Hepatocyte (in vitro differentiated cells): ENCODE data around the gene CYP2J2.

Source experiments
- EZH2 ChIP-seq: fragments of 200-600 bp; sonication (generic); IDR thresholded peaks from 2 replicates; pipeline ENCODE4 v1.6.1; 2016; ENCODE audit warnings: antibody characterized with exemption, mild to moderate bottlenecking, borderline replicate concordance
- EZH2phosphoT487 ChIP-seq: fragments of 200-600 bp; sonication (generic); IDR thresholded peaks from one replicate; pipeline ENCODE4 v1.6.1; 2018; ENCODE audit warnings: antibody characterized with exemption, mild to moderate bottlenecking, low read depth, moderate library complexity; ENCODE audit not compliant: unreplicated experiment, severe bottlenecking
- TF ChIP-seq, protein P1 (sequence below): fragments of 200-600 bp; sonication (generic); IDR thresholded peaks from 2 replicates; pipeline ENCODE4 v1.5.1; 2016; ENCODE audit warnings: antibody characterized with exemption, mild to moderate bottlenecking; ENCODE audit not compliant: poor library complexity

DNA sequence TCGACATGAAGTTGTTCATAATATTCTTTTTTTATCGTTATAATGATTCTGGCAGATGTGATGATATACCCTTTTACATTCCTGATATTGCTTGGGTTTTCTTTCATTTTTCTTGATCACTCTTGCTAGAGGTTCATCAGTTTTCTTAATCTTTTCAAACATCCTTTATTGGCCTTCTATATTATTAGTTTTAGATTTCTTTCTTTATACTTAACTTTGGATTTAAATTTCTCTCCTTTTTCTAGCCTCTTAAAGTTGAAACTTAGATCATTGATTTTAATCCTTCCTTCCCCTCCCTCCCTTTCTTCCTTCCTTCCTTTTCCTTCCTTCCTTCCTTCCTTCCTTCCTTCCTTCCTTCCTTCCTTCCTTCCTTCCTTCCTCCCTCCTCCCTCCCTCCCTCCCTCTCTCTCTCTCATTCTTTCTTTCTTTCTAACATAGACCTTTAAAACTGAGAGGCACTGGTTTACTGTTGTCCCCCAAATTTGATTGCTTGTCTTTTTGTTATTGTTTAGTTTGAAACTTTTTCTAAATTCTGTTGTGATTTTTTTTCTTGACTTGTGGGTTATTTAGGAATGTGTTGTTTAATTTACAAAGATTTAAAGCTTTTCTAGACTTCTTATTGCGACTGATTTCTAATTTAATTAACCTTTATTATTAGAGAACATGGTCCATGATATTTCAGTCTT lies 80.2 kb downstream of the CYP2J2 start:
- TF ChIP-seq, protein P1, sequence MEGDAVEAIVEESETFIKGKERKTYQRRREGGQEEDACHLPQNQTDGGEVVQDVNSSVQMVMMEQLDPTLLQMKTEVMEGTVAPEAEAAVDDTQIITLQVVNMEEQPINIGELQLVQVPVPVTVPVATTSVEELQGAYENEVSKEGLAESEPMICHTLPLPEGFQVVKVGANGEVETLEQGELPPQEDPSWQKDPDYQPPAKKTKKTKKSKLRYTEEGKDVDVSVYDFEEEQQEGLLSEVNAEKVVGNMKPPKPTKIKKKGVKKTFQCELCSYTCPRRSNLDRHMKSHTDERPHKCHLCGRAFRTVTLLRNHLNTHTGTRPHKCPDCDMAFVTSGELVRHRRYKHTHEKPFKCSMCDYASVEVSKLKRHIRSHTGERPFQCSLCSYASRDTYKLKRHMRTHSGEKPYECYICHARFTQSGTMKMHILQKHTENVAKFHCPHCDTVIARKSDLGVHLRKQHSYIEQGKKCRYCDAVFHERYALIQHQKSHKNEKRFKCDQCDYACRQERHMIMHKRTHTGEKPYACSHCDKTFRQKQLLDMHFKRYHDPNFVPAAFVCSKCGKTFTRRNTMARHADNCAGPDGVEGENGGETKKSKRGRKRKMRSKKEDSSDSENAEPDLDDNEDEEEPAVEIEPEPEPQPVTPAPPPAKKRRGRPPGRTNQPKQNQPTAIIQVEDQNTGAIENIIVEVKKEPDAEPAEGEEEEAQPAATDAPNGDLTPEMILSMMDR: no peak
- TF ChIP-seq EZH2 (no peak), EZH2phosphoT487 (no peak)
